HAP-1 (cell line): ENCODE results near the gene MTG2.

Source experiments
- DNase-seq, 2 experiments: peaks; one replicate each; pipeline ENCODE4 v3.0.0-alpha.2; 2016 to 2020; ENCODE audit warnings: low spot score in 2 of 2
- H3K27me3 ChIP-seq: fragments of 250-450 bp; sonication (Bioruptor Pico); 2 replicates; pipeline ENCODE4 v1.5.1; 2020; ENCODE audit warnings: low read depth, mild to moderate bottlenecking, moderate library complexity
- H3K36me3 ChIP-seq: fragments of 250-450 bp; sonication (Bioruptor Pico); replicated peaks from 2 replicates; pipeline ENCODE4 v1.5.1; 2020; ENCODE audit warnings: mild to moderate bottlenecking
- H3K4me1 ChIP-seq: fragments of 250-450 bp; sonication (Bioruptor Pico); 2 replicates; pipeline ENCODE4 v1.5.1; 2020; ENCODE audit warnings: mild to moderate bottlenecking
- H3K4me3 ChIP-seq: fragments of 250-450 bp; sonication (Bioruptor Pico); 2 replicates; pipeline ENCODE4 v1.5.1; 2020; ENCODE audit warnings: mild to moderate bottlenecking, moderate library complexity
- H3K9me3 ChIP-seq: fragments of 250-450 bp; sonication (Bioruptor Pico); 2 replicates; pipeline ENCODE4 v1.5.1; 2020; ENCODE audit warnings: mild to moderate bottlenecking, moderate library complexity
- in situ Hi-C: fragments of 300-500 bp; cut with MboI; formaldehyde crosslinking; loops from 3 replicates; pipeline ENCODE4 v1.14.3; 2020; ENCODE audit warnings: low sequenced_read_pairs, inconsistent platforms, mixed read lengths

Gene MTG2

DNA sequence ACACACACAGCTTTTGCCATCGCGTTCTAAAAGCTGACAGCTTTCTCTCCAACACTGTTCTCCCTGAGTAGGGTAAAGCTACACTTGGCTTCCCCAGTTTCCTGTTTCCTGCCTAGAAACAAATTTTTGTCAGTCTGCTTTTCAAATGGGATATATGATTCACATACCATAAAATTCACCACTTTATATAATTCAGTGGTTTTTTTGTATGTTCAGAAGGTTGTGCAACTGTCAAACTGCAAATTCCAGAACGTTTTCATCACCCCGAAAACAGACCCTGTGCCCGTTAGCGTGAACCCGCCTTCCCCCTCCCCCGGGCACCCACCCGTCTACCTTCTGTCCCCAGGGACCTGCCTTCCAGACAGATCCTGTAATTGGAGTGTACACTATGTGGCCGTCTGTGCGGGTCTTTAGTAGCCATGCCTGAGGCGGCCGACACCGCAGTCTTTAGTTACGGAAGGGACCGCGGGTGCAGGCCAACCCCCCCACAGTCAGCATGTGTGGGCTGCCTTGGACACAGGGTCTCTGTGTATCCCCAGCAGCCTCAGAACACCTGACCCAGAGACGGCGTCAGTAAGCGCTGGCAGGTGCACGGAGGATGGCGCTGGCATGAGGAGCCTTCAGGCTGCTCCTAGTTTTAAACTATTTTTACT, 20.7 kb downstream of the MTG2 start:
- Histone ChIP-seq H3K27me3 (no peaks in the 10 kb centered on the region), H3K9me3 (no peaks in the 10 kb centered on the region), H3K4me3 (no peak overlapping the region), H3K4me1 (no peaks in the 10 kb centered on the region), H3K36me3 (peaks cover 37% of the 10 kb centered on the region)
- no peak for DNase-seq
- in situ Hi-C loops = no loop called here

DNA sequence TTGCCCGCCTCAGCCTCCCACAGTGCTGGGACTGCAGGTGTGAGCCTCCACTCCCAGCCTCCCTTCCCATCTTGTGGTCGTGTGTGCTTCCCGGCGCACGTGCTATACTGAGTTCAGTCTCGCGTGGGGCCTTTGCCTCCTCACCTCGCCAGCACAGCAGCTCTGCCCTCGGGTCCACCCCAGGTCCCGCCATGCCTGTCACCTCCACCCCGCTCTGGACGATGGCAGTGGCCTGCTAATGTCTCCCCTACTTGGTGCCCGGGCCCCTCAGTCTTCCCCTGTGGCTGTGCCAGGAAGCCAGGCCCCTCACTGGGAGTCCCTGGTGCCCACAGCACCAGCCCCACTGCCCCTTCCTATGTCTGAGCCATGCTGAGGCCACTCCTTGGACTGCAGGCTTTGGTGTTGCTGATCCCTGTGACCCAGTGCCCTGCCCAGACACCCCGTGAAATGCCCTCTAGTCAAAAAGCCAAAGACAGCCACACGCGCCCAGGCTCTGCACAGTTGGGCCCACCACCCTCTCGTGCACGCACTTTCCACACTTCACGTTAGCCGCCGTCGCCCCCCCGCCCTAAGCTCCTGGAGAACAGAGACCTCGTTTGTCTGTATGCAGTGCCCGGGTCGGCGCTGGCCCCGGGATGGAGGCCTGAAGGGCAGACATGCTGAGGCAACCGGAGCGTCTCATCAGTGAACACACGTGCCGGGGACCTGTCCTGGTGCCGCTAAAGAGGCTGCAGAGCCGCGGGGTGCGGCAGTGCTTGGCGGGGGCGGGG, 23.0 kb downstream of the MTG2 start:
- H3K9me3 ChIP-seq = no peaks in the 10 kb centered on the region
- H3K4me1 ChIP-seq = no peaks in the 10 kb centered on the region
- DNase-seq = no peak
- 0 out of 2 replicates have a peak, but pooled peaks cover 2% of the 10 kb centered on the region for H3K27me3 ChIP-seq
- peaks cover 18% of the 10 kb centered on the region for H3K36me3 ChIP-seq
- H3K4me3 ChIP-seq = no peak overlapping the region
- in situ Hi-C loops = no loop called here

DNA sequence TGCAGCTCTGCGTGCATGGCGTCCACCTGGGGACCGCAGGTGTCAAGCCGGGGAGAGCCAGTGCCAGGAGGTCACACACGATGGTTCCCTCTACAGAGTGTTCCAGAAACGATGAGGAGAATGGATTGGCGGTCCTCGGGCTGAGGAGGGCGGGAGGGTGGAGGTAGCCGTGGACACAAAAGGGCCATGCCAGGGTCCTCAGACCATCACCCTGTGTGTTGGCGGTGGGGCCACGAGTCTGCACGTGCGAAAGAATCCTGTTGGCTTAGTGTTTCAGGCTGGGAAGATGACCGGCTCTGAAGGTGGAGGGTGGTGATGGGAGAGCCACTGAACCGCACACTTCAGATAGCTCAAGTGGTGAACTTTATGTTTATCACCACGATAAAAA, 23.6 kb downstream of the MTG2 start:
- in situ Hi-C loops = no loop called here
- peaks cover 3% of the 10 kb centered on the region; the same call in 1 of the 2 replicates for H3K27me3 ChIP-seq
- H3K4me3 ChIP-seq = no peak overlapping the region
- H3K36me3 ChIP-seq = peaks cover 13% of the 10 kb centered on the region
- DNase-seq = no peak
- H3K4me1 ChIP-seq = no peaks in the 10 kb centered on the region
- H3K9me3 ChIP-seq = no peaks in the 10 kb centered on the region

DNA sequence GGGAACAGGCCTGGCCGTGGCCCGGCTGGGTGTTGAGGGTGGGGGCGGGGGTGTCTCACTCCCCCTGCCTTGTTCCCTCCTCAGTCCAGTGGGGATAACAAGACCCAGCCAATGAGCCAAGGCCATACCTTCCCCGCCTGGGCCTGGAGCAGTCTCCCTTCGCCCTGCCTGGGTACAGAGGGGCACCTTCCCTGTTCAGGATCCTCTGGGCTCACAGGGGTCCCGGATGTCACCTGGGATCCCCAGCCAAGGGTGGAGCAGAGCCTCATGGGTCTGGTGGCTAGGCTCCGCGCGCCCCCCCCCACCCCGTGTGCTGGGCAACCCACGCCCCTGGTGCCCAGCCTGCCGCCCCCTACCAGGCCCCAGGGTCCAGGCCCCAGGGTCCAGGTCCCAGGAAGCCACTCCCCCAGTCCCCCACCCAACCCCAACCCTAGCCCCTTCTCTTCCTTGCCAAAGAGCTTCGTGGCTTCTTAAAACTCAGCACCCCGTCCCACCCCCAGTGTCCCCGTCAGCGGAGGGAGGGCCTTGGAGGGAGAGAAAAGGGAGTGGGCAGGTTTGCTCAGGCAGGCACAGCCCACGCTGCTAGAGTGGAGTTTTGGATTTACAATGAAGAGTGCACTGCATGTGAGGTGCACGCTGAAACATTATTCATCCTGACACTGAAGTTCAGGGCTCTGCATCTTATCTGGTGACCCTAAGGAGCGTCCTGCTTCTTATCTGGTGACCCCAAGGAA, 25.4 kb downstream of the MTG2 start:
- peaks cover under 1% of the 10 kb centered on the region; the same call in 1 of the 2 replicates for H3K36me3 ChIP-seq
- DNase-seq = no peak
- no peaks in the 10 kb centered on the region for H3K9me3 ChIP-seq
- in situ Hi-C loops = no loop called here
- H3K27me3 ChIP-seq = peaks cover 5% of the 10 kb centered on the region; the same call in 1 of the 2 replicates
- H3K4me1 ChIP-seq = no peaks in the 10 kb centered on the region
- no peak overlapping the region for H3K4me3 ChIP-seq

DNA sequence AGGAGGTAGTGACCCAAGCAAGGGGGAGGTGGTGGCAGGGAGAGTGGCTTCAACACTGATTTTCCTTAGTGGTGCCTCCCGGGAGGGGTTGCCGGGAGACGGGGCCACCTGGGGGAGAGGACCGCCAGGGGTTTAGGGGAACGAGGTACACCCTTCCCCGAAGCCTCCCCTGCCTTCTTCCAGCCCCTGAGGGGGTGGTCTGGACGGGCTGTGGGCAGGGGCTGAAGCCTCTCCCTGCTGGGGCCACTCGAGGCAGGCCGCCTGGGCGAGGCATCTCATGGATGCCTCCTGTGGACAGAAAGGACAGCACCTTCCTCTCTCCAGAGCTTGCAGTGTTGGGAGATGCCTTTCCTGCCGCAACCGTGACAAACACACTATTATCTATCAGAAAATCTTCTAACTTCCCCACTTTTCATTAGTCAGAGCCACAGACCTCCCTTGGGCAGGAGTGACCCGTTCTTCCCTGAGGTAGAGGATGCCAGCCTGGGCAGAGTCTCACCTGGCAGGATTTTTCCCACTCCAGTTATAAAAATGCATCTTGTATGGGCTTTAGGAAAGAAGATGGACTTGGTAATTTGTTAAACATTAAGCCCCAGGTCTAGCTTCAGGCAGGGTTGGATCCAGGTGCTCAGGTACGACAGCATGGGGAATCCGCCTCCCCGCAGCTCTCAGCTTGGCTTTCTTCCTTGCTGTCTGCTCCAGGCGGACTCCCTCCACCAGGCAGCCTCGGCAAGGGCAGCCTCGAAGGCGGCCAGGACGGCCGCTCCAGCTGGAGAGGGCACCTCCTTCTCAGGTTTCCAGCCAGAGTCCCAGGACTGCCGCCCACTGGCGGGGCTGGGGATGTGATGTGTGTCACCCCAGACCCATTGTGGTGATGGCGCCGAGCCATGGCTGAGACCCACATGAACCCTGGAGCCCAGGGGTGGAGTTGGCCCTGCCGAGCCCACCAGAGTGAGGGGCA, 26.2 kb downstream of the MTG2 start:
- peak in 1 of 2 experiments; percentile 39 for DNase-seq
- Histone ChIP-seq H3K9me3 (no peaks in the 10 kb centered on the region), H3K36me3 (no peaks in the 10 kb centered on the region)

DNA sequence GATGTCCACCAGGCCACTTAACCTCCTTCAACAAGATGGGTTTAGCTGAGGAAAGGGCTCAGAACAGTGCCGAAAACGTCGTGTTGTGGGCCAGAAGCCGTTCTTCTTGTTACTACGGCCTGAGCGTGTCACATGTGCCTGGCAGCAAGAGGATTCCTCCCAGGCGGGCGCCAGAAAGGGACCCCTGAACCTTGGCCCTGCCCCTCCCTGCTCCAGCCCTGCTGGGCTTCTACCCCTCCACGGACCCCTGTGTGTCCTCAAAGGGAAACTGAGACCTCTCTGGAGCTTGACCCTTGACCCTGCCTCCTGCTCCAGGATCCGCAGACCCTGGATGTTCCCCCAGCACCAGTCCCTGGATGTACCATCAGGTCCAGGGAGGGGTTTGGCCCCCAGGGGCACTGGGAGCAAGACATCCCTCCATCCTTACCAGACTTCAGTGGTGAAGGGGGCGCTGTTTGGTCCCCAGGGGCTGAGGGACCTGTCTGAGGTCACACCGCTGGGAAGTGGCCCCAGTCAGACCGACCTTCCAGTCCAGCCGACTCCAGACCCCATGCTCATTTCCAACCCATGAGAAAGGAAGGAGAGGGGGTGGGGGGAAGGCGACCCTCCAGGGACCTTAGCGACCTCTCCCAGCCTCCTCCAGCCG, 27.1 kb downstream of the MTG2 start:
- H3K36me3 ChIP-seq = no peaks in the 10 kb centered on the region
- in situ Hi-C loops = no loop called here
- H3K27me3 ChIP-seq = peaks cover 18% of the 10 kb centered on the region
- H3K4me1 ChIP-seq = no peaks in the 10 kb centered on the region
- H3K9me3 ChIP-seq = no peaks in the 10 kb centered on the region
- no peak overlapping the region for H3K4me3 ChIP-seq
- DNase-seq = no peak

More for the DNA sequence above, 26.2 kb downstream of the MTG2 start:
- in situ Hi-C loops = no loop called here
- Histone ChIP-seq H3K4me1 (no peaks in the 10 kb centered on the region), H3K4me3 (no peak overlapping the region), H3K27me3 (peaks cover 9% of the 10 kb centered on the region)

DNA sequence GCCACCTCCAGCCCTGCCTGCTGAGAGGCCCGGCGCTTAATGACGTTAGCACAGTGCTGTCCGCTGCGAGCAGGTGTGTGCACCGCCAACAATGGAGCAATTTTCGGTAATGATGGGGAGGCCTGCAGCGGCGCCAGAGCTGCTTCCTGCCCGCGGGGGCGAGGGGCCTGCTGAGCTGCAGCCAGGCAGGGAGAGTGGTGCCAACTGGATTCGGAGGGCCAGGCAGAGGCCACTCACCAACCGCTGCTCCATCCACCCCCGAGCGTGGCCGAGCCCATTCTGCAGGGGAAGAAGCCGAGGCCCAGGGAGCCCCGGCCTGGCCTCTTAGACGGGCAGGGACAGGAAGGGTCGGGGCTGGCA, 27.6 kb downstream of the MTG2 start:
- in situ Hi-C loops = no loop called here
- Histone ChIP-seq H3K36me3 (no peaks in the 10 kb centered on the region), H3K4me3 (no peak overlapping the region), H3K27me3 (peaks cover 23% of the 10 kb centered on the region), H3K9me3 (no peaks in the 10 kb centered on the region), H3K4me1 (no peaks in the 10 kb centered on the region)
- no peak for DNase-seq

DNA sequence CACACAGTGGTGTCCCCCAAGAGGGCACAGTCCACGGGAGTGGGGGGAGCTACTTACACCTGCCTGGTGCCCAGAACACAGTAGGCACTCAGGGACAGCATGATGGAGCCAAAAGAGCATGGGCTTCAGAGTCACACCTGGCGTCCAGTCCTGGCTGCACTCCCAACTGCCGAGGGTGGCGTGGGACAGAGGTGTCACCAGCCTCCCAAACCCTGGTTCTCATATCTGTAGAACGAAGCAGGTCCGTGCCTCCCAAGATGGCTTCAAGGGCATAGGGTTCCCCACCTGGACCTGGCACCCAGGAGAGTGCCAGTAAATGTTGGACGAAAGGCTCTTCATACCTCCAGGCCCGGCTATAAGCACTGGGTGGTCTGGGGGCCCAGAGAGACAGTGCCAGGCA, 28.4 kb downstream of the MTG2 start:
- H3K27me3 ChIP-seq = peaks cover 31% of the 10 kb centered on the region
- in situ Hi-C loops = no loop called here

DNA sequence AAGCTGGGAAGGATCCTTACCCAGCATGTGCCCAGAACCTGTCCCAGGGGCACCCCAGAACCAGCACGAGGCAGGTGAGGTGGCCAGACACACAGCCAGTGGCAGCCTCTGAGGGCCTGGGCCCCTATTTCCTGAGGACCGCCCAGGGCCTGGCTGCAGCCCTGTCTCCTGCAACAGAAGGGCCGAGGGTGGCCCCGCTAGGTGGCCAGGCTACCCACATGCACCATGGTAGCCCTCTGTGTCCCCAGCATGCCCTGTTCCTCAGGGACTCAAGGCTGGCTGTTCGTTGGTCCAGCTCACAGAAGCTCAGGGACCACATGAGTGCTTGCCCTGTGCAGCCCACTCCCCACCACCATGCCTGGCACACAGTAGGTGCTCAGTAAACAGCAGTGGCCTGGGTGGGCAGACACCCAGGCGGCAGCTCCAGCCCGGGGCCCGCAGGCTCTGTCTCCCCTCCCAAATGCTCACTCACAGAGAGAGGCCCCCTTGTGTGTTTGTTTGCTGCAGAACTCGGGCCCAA, 29.0 kb downstream of the MTG2 start:
- no peak for DNase-seq
- Histone ChIP-seq H3K4me3 (no peak overlapping the region), H3K4me1 (no peaks in the 10 kb centered on the region), H3K9me3 (no peaks in the 10 kb centered on the region), H3K27me3 (peaks cover 37% of the 10 kb centered on the region), H3K36me3 (no peaks in the 10 kb centered on the region)
- in situ Hi-C loops = no loop called here

More for the DNA sequence above, 28.4 kb downstream of the MTG2 start:
- no peaks in the 10 kb centered on the region for H3K4me1 ChIP-seq
- no peaks in the 10 kb centered on the region for H3K9me3 ChIP-seq
- H3K36me3 ChIP-seq = no peaks in the 10 kb centered on the region
- H3K4me3 ChIP-seq = no peak overlapping the region
- no peak for DNase-seq

DNA sequence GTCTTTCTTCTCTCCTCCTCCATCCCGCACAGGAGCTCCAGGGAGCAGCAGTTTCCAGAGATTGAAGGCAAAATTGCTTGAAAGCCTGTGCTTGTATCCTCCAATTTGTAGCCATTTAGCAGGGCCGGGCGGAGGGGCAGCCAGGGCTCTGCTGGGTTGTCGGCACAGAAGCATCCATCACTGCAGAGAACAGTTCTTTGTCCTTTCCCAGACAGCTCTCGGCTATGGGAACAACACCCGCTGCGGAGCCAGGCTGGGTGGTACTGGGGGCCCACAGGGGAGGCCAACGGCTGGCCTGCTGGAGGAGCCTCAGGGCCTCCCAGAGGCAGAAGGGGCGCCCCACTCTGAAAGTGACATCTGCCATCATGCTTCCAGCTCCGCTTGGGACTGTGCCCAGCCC, 29.5 kb downstream of the MTG2 start:
- in situ Hi-C loops = no loop called here
- peaks cover 41% of the 10 kb centered on the region for H3K27me3 ChIP-seq
- DNase-seq = no peak
- no peaks in the 10 kb centered on the region for H3K36me3 ChIP-seq
- H3K9me3 ChIP-seq = no peaks in the 10 kb centered on the region
- no peaks in the 10 kb centered on the region for H3K4me1 ChIP-seq
- H3K4me3 ChIP-seq = no peak overlapping the region

DNA sequence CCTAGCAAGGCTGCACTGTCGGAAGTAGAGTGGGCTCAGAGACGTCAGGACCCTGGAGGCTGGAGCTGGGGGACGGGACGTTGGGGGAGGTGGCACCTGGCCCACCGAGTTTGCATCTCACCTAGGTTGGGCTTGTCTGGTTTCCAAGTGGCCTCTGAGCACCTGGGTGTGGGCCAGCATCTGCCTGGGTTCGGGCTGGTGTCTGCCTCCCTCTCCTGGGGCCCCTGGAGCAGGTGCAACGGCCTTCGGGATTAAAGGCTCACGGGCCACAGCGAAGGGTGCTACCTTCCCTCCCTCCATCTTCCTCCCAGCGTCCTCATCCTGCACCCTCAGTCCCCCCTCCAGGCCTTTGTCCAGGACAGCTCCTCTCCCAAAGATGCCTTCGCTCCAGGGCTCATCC, 31.2 kb downstream of the MTG2 start:
- no peaks in the 10 kb centered on the region for H3K9me3 ChIP-seq
- no peaks in the 10 kb centered on the region for H3K36me3 ChIP-seq
- no peak for DNase-seq
- H3K4me1 ChIP-seq = no peaks in the 10 kb centered on the region
- no peak overlapping the region for H3K4me3 ChIP-seq
- in situ Hi-C loops = no loop called here
- H3K27me3 ChIP-seq = peaks cover 59% of the 10 kb centered on the region

DNA sequence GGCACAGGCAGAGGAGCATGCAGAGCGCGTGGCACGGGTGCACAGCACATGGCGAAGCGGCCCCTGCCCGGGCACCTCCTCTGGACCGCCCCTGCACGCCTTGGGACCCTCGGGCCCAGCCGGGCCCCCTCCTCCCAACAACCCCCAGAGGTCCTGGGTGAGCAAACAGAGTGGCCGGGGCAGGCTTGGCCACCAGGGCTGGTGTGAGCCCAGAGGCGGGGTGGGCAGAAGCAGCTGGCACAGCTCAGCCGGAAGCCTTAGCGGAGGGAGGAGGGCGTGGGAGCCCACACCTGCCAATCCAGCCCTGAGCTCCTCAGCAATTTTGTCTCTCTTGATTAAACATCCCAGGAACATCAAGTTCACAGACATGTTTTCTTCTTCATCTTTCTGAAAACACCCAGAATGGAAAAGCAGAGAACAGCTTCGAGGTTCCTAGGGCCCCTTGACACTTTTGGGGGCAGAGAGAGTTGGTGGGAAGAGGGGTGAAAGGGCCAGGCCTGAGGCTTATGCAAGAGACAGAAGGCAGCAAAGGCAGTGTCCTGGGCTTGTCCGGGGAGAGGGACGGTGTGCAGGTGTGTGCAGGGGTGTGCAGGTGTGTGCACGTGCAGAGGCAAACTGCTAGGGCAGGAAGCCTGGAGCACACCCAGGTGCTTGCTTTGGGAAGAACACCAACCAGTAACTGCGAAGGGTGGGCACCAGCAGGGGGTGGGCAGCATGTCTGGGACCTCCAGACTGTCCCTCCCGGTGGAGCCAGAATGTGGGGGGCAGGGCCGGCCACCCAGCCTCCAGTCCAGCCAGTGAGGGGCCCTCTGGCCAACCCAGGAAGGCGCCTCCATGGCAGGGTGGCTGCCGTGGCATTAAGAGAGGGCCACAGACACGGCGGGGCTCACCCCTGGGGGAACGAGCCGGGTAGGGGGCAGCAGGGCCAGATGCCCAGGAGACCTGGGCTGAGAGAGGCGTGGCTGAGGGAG, 32.5 kb downstream of the MTG2 start:
- in situ Hi-C loops = no loop called here
- Histone ChIP-seq H3K4me3 (no peak overlapping the region), H3K9me3 (no peaks in the 10 kb centered on the region), H3K27me3 (peaks cover 65% of the 10 kb centered on the region), H3K4me1 (no peaks in the 10 kb centered on the region), H3K36me3 (no peaks in the 10 kb centered on the region)
- DNase-seq = no peak
